GM12875 (cell line): ENCODE measurements around the gene CABP4.

Experiments
- H3K4me3 ChIP-seq: one replicate; pipeline ENCODE4 v1.5.1; 2011; ENCODE audit warnings: low read depth, low read length, control low read depth
- CTCF ChIP-seq: IDR thresholded peaks from 2 replicates; pipeline ENCODE4 v1.5.1; 2011; ENCODE audit warnings: low read depth, mild to moderate bottlenecking, control low read depth, inconsistent platforms, low read length, moderate library complexity, borderline replicate concordance; ENCODE audit not compliant: insufficient read depth

CABP4 gene

GRCh38 chr11:67442504-67443404, 12.4 kb upstream of the CABP4 start:
- no peak for TF ChIP-seq CTCF
- no peak overlapping the region for H3K4me3 ChIP-seq

- no peak overlapping the region for H3K4me3 ChIP-seq
- no peak for TF ChIP-seq CTCF
Observed at GRCh38 chr11:67445515-67445914, 9.6 kb upstream of the CABP4 start.

GRCh38 chr11:67448220-67448609, 6.9 kb upstream of the CABP4 start:
- TF ChIP-seq CTCF, result no peak
- no peak overlapping the region for H3K4me3 ChIP-seq

- TF ChIP-seq CTCF, result no peak
- H3K4me3 ChIP-seq, result no peak overlapping the region
Observed at GRCh38 chr11:67449116-67449844, 5.9 kb upstream of the CABP4 start.

GRCh38 chr11:67450796-67451657, 4.1 kb upstream of the CABP4 start:
- no peak for TF ChIP-seq CTCF
- H3K4me3 ChIP-seq, result no peak overlapping the region

GRCh38 chr11:67451658-67451976, 3.5 kb upstream of the CABP4 start:
- TF ChIP-seq CTCF, result no peak
- no peak overlapping the region for H3K4me3 ChIP-seq
